Adrenal gland (tissue), 5 donors: ENCODE results near the gene TEF.

ENCODE experiments used
- CTCF ChIP-seq, 6 experiments: fragments of 450-650 bp in 4 of 6; fragments of 200-600 bp in 2 of 6; sonication (generic) in 1 of 6; IDR thresholded peaks; 1 replicate in 5 of 6; 2 replicates in 1 of 6; pipeline versions ENCODE4 v1.5.1 to v1.8.0; 2016 to 2021; ENCODE audit warnings: antibody characterized with exemption in 6 of 6, mild to moderate bottlenecking in 2 of 6, moderate library complexity in 1 of 6
- POLR2A ChIP-seq, 2 donors: fragments of 450-650 bp; IDR thresholded peaks; one replicate each; pipeline ENCODE4 v1.6.1; 2017; ENCODE audit warnings: antibody characterized with exemption in 2 of 2, mild to moderate bottlenecking in 2 of 2, moderate library complexity in 1 of 2
- donor health status: DM: no; HTN: no; CAD: no.

- TF ChIP-seq CTCF (IDR thresholded peaks at IDR 0.05) = no peak
- TF ChIP-seq POLR2A (IDR thresholded peaks at IDR 0.05) = no peak
Observed at GRCh38 chr22:41368543-41369423, 13.0 kb upstream of the TEF start.
